A673 (cell line): ENCODE data around the gene NME2.

ENCODE experiments used
- CTCF ChIP-seq: fragments of 300-800, 200-600 bp; sonication (generic); conservative IDR thresholded peaks from 2 replicates; pipeline ENCODE4 v1.5.1; 2017; ENCODE audit warnings: low read depth, mild to moderate bottlenecking, antibody characterized with exemption, low read length, moderate library complexity, mixed read lengths
- EZH2 ChIP-seq: fragments of 200-600 bp; sonication (generic); IDR thresholded peaks from 2 replicates; pipeline ENCODE4 v1.6.1; 2017; ENCODE audit warnings: borderline replicate concordance, low read depth, mild to moderate bottlenecking, mixed read lengths, antibody characterized with exemption, low read length; ENCODE audit not compliant: poor library complexity, severe bottlenecking

- TF ChIP-seq EZH2, result no peak
- TF ChIP-seq CTCF, result no peak
These were observed 55.1 kb downstream of the NME2 start for GRCh38 chr17:51221322-51221721.
